BJ (cell line): Measurements from ENCODE around the gene TCP10L. TPM values are rescaled to one million over a fixed set of nuclear protein-coding genes. Genes with fewer than 3 reads are reported as not detected.
"Not testable (repeated sequence)": the region's sequence is repeated elsewhere in the genome, so short reads cannot be mapped to it uniquely, and the experiment has no call there.

Experiments
- CTCF ChIA-PET: fragments of 350-600 bp; formaldehyde crosslinking; extraction: SDS; loops from one replicate; lab custom pipeline; 2021; ENCODE audit warnings: antibody characterized with exemption, inconsistent platforms; lab: Yijun Ruan, JAX
- POLR2A ChIA-PET: fragments of 300-600 bp; sonication (Branson Sonifier 250); formaldehyde crosslinking; extraction: SDS; loops from one replicate; lab custom pipeline; 2021; ENCODE audit warnings: antibody characterized with exemption; lab: Charles Lee
- DNase-seq: peaks from one replicate; pipeline ENCODE4 v3.0.0-alpha.2; 2011; ENCODE audit warnings: low read depth
- H3K27me3 ChIP-seq: 2 replicates; pipeline ENCODE4 v1.6.0; 2011; ENCODE audit warnings: low read length; ENCODE audit not compliant: control insufficient read depth, insufficient read depth
- H3K36me3 ChIP-seq: 2 replicates; pipeline ENCODE4 v1.5.1; 2011; ENCODE audit warnings: low read length; ENCODE audit not compliant: control insufficient read depth, insufficient read depth
- H3K4me3 ChIP-seq: 2 replicates; pipeline ENCODE4 v1.5.1; 2011; ENCODE audit warnings: low read depth, mild to moderate bottlenecking, control low read depth, low read length
- CTCF ChIP-seq: IDR thresholded peaks from 2 replicates; pipeline ENCODE4 v1.5.1; 2011; ENCODE audit warnings: low read depth, mild to moderate bottlenecking, control low read depth, inconsistent platforms, low read length, moderate library complexity; ENCODE audit not compliant: insufficient read depth
- polyA plus RNA-seq: library from polyadenylated mRNA; depleted of rRNA; stranded (reverse); fragments of >200 nt; gene quantifications from 2 replicates; pipeline ENCODE4 v1.2.3, GENCODE V29; 2011

The TCP10L gene
- polyA plus RNA-seq, 1 experiment: not detected

- no peak for TF ChIP-seq CTCF
- POLR2A ChIA-PET: no interaction called here
- no peaks in the 10 kb centered on the region; the same call in 1 of the 2 replicates for H3K36me3 ChIP-seq
- no peak overlapping the region for H3K4me3 ChIP-seq
- no peaks in the 10 kb centered on the region for H3K27me3 ChIP-seq
- no peak for DNase-seq
- CTCF ChIA-PET: interaction anchor here (0.6 kb wide), 1 partner anchor 33 kb away, joined by 3 read pairs; no protein-coding TSS in a partner anchor
These were observed 49.7 kb downstream of the TCP10L start for GRCh38 chr21:32535612-32536011.

GRCh38 chr21:32534113-32534512, 51.2 kb downstream of the TCP10L start:
- no peak for DNase-seq
- Histone ChIP-seq H3K36me3 (no peaks in the 10 kb centered on the region; the same call in 1 of the 2 replicates), H3K27me3 (no peaks in the 10 kb centered on the region), H3K4me3 (no peak overlapping the region)
- ChIA-PET POLR2A (no interaction called here), CTCF (interaction anchor here (0.6 kb wide), 1 partner anchor 36 kb away, joined by 3 read pairs; no protein-coding TSS in a partner anchor)
- TF ChIP-seq CTCF: no peak

- Histone ChIP-seq H3K36me3 (no peaks in the 10 kb centered on the region; the same call in 1 of the 2 replicates), H3K4me3 (no peak overlapping the region), H3K27me3 (no peaks in the 10 kb centered on the region)
- CTCF ChIA-PET: no interaction called here
- DNase-seq: no peak
- no peak for TF ChIP-seq CTCF
- POLR2A ChIA-PET: no interaction called here
These were observed 51.7 kb downstream of the TCP10L start for GRCh38 chr21:32533611-32534010.

GRCh38 chr21:32533053-32533452, 52.3 kb downstream of the TCP10L start:
- CTCF ChIA-PET: no interaction called here

GRCh38 chr21:32532636-32533035, 52.7 kb downstream of the TCP10L start:
- CTCF ChIA-PET: no interaction called here
- Histone ChIP-seq H3K27me3 (no peaks in the 10 kb centered on the region), H3K36me3 (no peaks in the 10 kb centered on the region; the same call in 1 of the 2 replicates), H3K4me3 (no peak overlapping the region)
- POLR2A ChIA-PET: no interaction called here
- TF ChIP-seq CTCF: no peak
- DNase-seq: no peak

More at GRCh38 chr21:32533053-32533452, 52.3 kb downstream of the TCP10L start:
- Histone ChIP-seq H3K4me3 (no peak overlapping the region), H3K36me3 (no peaks in the 10 kb centered on the region; the same call in 1 of the 2 replicates), H3K27me3 (no peaks in the 10 kb centered on the region)
- no peak for DNase-seq
- POLR2A ChIA-PET: no interaction called here
- TF ChIP-seq CTCF: no peak

GRCh38 chr21:32531561-32531960, 53.8 kb downstream of the TCP10L start:
- CTCF ChIA-PET: interaction anchor here (0.9 to 1.3 kb wide), 2 partner anchors 18 to 38 kb away, joined by 3 to 5 read pairs; no protein-coding TSS in a partner anchor
- POLR2A ChIA-PET, H3K27me3 ChIP-seq, DNase-seq, H3K4me3 ChIP-seq, H3K36me3 ChIP-seq: not testable (repeated sequence)

- POLR2A ChIA-PET, DNase-seq, H3K36me3 ChIP-seq, H3K27me3 ChIP-seq, H3K4me3 ChIP-seq: not testable (repeated sequence)
- CTCF ChIA-PET: interaction anchor here (0.9 to 1.3 kb wide), 2 partner anchors 19 to 39 kb away, joined by 3 to 5 read pairs; no protein-coding TSS in a partner anchor
These were observed 54.5 kb downstream of the TCP10L start for GRCh38 chr21:32530809-32531208.
